NB4 (cell line): ENCODE data around the gene DIDO1.

ENCODE experiments used
- POLR2A ChIP-seq: IDR thresholded peaks from 2 replicates; pipeline ENCODE4 v1.6.1; 2011; ENCODE audit warnings: mild to moderate bottlenecking; ENCODE audit not compliant: insufficient read length; ENCODE audit errors: extremely low read depth
- TF ChIP-seq, protein P1 (sequence below): IDR thresholded peaks from one replicate; pipeline ENCODE4 v1.5.1; 2012; ENCODE audit warnings: low read depth, low read length

GRCh38 chr20:62830251-62830650 is 96.1 kb downstream of the DIDO1 start:
- TF ChIP-seq POLR2A: no peak
- TF ChIP-seq, protein P1, sequence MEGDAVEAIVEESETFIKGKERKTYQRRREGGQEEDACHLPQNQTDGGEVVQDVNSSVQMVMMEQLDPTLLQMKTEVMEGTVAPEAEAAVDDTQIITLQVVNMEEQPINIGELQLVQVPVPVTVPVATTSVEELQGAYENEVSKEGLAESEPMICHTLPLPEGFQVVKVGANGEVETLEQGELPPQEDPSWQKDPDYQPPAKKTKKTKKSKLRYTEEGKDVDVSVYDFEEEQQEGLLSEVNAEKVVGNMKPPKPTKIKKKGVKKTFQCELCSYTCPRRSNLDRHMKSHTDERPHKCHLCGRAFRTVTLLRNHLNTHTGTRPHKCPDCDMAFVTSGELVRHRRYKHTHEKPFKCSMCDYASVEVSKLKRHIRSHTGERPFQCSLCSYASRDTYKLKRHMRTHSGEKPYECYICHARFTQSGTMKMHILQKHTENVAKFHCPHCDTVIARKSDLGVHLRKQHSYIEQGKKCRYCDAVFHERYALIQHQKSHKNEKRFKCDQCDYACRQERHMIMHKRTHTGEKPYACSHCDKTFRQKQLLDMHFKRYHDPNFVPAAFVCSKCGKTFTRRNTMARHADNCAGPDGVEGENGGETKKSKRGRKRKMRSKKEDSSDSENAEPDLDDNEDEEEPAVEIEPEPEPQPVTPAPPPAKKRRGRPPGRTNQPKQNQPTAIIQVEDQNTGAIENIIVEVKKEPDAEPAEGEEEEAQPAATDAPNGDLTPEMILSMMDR: no peak
